Mesenteric fat pad (tissue), 1 donor: Measurements from ENCODE around the gene DENR. TPM values are rescaled to one million over a fixed set of nuclear protein-coding genes. Genes with fewer than 3 reads are reported as not detected.
A peak's percentile ranks its signal among the peaks of the same experiment; 100 is the strongest.
"Not testable (repeated sequence)": the region's sequence is repeated elsewhere in the genome, so short reads cannot be mapped to it uniquely, and the experiment has no call there.

Source experiments
- DNase-seq: peaks from one replicate; pipeline ENCODE4 v3.0.0-alpha.2; 2020; ENCODE audit warnings: low spot score
- total RNA-seq: library from RNA; stranded (reverse); fragmentation: NEBNext Ultra II Directional; extraction: Animal tissue kit (Norgen Biotek cat#: 25700); gene quantifications from one replicate; pipeline ENCODE4 v1.2.1, GENCODE V29; 2021
- donor health status: DM: yes; HTN: yes; CAD: no.

DENR gene
- total RNA-seq, 1 donor from 2014 or later: 35.1 TPM

GRCh38 chr12:122738571-122738970 lies 14.1 kb upstream of the DENR start:
- no peak for DNase-seq

GRCh38 chr12:122740351-122740750 lies 12.3 kb upstream of the DENR start:
- DNase-seq: peak; percentile 11

- peak; percentile 85 for DNase-seq
Measured at GRCh38 chr12:122743895-122744525, 8.6 kb upstream of the DENR start.

- DNase-seq: no peak
Measured at GRCh38 chr12:122747224-122748135, 5.1 kb upstream of the DENR start.

- DNase-seq: no peak
Measured at GRCh38 chr12:122749569-122750332, 2.9 kb upstream of the DENR start.

- DNase-seq: peak; percentile 41
Measured at GRCh38 chr12:122750781-122751515, 1.7 kb upstream of the DENR start.

GRCh38 chr12:122753319-122753650 lies 661 bp downstream of the DENR start:
- DNase-seq: no peak

GRCh38 chr12:122754790-122755189 lies 2.2 kb downstream of the DENR start:
- DNase-seq: no peak

- no peak for DNase-seq
Measured at GRCh38 chr12:122757568-122757967, 4.9 kb downstream of the DENR start.

GRCh38 chr12:122785503-122785902 lies 32.9 kb downstream of the DENR start:
- no peak for DNase-seq

GRCh38 chr12:122788387-122788786 lies 35.8 kb downstream of the DENR start:
- no peak for DNase-seq

- no peak for DNase-seq
Measured at GRCh38 chr12:122789637-122790036, 37.0 kb downstream of the DENR start.

- no peak for DNase-seq
Measured at GRCh38 chr12:122790393-122791075, 37.9 kb downstream of the DENR start.

GRCh38 chr12:122793685-122794106 lies 41.1 kb downstream of the DENR start:
- DNase-seq: no peak

GRCh38 chr12:122795807-122796206 lies 43.2 kb downstream of the DENR start:
- no peak for DNase-seq

GRCh38 chr12:122799641-122800243 lies 47.1 kb downstream of the DENR start:
- DNase-seq: no peak

GRCh38 chr12:122803937-122804336 lies 51.3 kb downstream of the DENR start:
- no peak for DNase-seq

- not testable (repeated sequence) for DNase-seq
Measured at GRCh38 chr12:122804957-122805356, 52.3 kb downstream of the DENR start.

GRCh38 chr12:122807651-122808050 lies 55.0 kb downstream of the DENR start:
- DNase-seq: no peak

GRCh38 chr12:122811777-122812176 lies 59.2 kb downstream of the DENR start:
- no peak for DNase-seq
